ENCODE measurements around the gene GPATCH8. TPM values are rescaled to one million over a fixed set of nuclear protein-coding genes. Genes with fewer than 3 reads are reported as not detected.

The GPATCH8 gene
- total and polyA plus RNA-seq, 2 of the 8 experiments (the other 6 are each of a cell fraction or from before 2014, with no cell fraction given): 20.5 to 58.1 TPM

- no peak for TF ChIP-seq CHD7 (IDR thresholded peaks at IDR 0.05; ENCODE audit: insufficient replicate concordance, low read length)
These were observed 113.4 kb downstream of the GPATCH8 start (continued) for GRCh38 chr17:44389723-44390202.

Data from H1 (cell line).